ENCODE results near the gene IFITM2.

IFITM2 gene

DNA sequence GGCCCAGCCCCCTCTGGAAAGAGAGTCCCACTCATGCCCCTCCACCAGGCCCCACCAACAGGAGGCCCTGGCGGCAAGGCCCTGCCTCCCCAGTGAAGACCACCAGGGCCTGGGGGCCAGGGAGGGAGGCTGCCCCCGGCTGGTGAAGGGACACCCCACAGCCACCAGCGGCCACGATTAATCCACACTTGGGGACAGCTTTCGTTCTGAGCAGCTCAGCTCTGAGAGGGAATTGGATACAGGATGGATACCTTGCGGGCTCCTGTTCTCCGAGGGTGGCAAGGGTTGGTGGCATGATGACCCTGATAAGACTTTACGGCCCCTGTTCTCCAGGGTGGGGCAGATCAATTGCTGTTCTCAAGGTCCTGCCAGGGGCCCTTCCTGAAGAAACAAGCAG is 36.3 kb upstream of the IFITM2 start:
- DNase-seq (ENCODE audit: insufficient read length, low spot score) (no peak), FAIRE-seq (no peak)
- TF ChIP-seq POLR2AphosphoS5 (IDR thresholded peaks at IDR 0.05; ENCODE audit: low read depth, low read length) = no peak
- no peak for TF ChIP-seq PAX5 (IDR thresholded peaks at IDR 0.05; ENCODE audit: insufficient read depth, low read length, severe bottlenecking)
- no peak for TF ChIP-seq SPI1 (IDR thresholded peaks at IDR 0.05; ENCODE audit: low read depth, low read length)
- no peak for TF ChIP-seq POLR2A (IDR thresholded peaks at IDR 0.05; ENCODE audit: low read depth, low read length)
- TF ChIP-seq POU2F2 (IDR thresholded peaks at IDR 0.05; ENCODE audit: low read depth, low read length) = no peak
- no peak for TF ChIP-seq TAF1 (IDR thresholded peaks at IDR 0.05; ENCODE audit: low read depth, low read length)

DNA sequence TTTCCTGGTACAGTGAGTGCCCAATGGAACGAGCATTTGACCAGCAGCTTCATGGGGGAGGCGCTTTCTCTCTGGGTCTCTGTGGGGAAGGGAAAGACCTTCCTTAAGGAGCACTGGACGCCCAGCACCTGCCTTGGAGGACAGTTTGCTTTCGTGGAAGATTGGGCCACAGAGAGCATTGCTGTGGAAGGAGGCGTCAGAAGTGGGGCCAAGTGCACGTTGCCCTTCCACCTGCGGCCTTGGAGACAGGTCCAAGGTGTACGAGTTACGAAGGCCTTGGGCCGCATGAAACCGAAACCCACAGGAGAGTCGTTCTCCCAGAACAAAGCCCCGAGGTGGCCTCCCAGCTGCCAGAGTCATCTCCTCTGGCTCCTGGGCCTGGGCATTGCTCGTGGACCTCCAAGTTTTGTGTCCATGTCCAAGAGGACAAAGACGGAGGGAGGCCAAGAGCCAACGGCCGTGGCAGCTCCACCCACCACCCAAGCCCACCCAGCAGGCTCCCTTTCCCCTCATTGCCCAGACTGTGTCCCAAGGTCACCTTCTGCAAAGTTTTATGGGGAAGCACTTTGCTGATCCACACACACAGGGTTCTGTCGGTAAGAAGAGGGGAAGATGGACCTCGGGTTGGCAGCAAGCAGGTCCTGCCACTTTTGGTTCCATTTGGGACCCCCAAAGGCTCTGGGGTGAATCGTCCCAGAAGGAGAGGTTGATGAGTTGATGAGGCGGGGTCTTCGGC is 35.3 kb upstream of the IFITM2 start:
- FAIRE-seq (no peak), DNase-seq (ENCODE audit: insufficient read length, low spot score) (no peak)
- TF ChIP-seq TAF1 (IDR thresholded peaks at IDR 0.05; ENCODE audit: low read depth, low read length) (no peak), PAX5 (IDR thresholded peaks at IDR 0.05; ENCODE audit: insufficient read depth, low read length, severe bottlenecking) (no peak), POU2F2 (IDR thresholded peaks at IDR 0.05; ENCODE audit: low read depth, low read length) (no peak), POLR2AphosphoS5 (IDR thresholded peaks at IDR 0.05; ENCODE audit: low read depth, low read length) (no peak), POLR2A (IDR thresholded peaks at IDR 0.05; ENCODE audit: low read depth, low read length) (no peak), SPI1 (IDR thresholded peaks at IDR 0.05; ENCODE audit: low read depth, low read length) (no peak)

DNA sequence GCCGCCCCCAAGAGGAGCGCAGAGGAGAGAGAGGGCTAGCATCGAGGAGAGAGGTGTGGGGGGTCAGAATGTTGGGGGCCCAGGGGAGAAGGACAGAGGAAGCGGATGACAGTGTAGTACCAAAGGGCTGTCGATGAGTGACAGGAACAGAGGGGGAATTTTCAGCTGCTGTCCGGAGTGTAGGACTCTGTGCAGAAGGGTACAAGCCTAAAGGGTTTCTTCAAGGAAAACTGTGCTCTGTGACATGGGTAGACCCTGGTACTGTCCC is 34.8 kb upstream of the IFITM2 start:
- FAIRE-seq (no peak), DNase-seq (ENCODE audit: insufficient read length, low spot score) (no peak)
- TF ChIP-seq POLR2A (IDR thresholded peaks at IDR 0.05; ENCODE audit: low read depth, low read length) = no peak
- no peak for TF ChIP-seq SPI1 (IDR thresholded peaks at IDR 0.05; ENCODE audit: low read depth, low read length)
- no peak for TF ChIP-seq PAX5 (IDR thresholded peaks at IDR 0.05; ENCODE audit: insufficient read depth, low read length, severe bottlenecking)
- TF ChIP-seq POLR2AphosphoS5 (IDR thresholded peaks at IDR 0.05; ENCODE audit: low read depth, low read length) = no peak
- TF ChIP-seq POU2F2 (IDR thresholded peaks at IDR 0.05; ENCODE audit: low read depth, low read length) = no peak
- no peak for TF ChIP-seq TAF1 (IDR thresholded peaks at IDR 0.05; ENCODE audit: low read depth, low read length)

DNA sequence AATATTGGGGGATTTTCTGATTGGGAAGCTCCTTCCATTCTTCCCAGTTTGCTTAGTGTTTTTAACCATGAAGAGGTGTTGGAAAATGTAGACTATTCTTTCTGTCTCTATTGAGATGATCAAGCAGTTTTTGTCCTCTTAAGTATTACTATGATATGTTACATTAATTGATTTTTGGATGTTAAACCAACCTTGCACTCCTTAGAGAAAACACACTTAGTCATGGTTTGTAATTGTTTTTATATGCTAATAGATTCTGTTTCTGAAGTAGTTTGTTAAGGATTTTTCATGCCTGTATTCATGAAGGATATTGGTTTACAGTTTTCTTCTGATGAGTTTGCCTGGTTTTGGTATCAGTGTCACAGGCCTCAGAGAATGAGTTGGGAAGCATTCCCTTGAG is 31.4 kb upstream of the IFITM2 start:
- DNase-seq (ENCODE audit: insufficient read length, low spot score) (no peak), FAIRE-seq (no peak)
- TF ChIP-seq PAX5 (IDR thresholded peaks at IDR 0.05; ENCODE audit: insufficient read depth, low read length, severe bottlenecking) (no peak), POU2F2 (IDR thresholded peaks at IDR 0.05; ENCODE audit: low read depth, low read length) (no peak), SPI1 (IDR thresholded peaks at IDR 0.05; ENCODE audit: low read depth, low read length) (no peak), POLR2A (IDR thresholded peaks at IDR 0.05; ENCODE audit: low read depth, low read length) (no peak), POLR2AphosphoS5 (IDR thresholded peaks at IDR 0.05; ENCODE audit: low read depth, low read length) (no peak), TAF1 (IDR thresholded peaks at IDR 0.05; ENCODE audit: low read depth, low read length) (no peak)

DNA sequence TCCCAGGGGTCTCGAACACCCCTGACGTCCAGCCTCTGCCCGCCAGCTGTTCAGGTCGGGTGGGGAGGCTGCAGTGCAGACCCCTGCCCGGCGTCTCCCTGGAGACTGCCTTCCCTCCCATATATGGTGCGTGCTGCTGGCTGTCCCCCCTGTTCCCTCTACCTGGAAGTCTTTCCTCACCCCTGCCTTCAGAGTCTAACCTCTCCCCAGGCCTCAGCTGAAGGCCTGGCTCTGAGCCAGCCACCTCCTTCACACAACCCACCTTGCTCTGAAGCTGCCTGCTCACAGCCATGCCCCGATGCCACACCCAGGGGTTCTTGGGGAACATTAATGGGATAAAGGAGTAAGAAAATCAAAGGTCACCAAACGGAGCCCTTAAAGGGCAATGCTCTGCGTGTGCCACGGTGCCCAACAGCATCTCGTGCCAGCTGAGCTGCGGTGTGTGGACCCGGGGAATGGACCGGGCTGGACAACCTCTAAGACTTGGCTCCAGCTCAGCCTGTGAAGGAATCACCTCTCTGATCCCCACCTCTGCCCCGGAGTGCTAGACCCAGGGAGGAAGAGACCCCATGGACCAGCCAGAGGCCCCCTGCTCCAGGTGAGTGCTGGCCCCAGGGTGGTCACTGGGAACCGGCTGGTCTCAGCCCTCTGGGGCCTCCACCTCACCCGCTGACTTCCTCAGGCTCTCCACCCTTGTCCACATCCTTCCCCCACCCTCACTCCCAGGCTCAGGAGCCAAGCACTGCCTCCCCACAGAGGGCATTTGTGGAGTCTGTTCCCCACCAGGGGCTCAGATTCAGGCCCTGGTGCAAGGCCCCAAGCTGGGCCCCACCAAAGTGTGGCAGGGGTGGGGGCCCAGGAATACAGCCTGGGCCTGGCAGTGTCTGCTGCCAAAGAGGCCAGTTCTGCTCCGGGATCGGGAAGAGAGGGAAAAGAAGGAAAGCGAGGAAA is 29.3 kb upstream of the IFITM2 start, which contains the start of gene NLRP6:
Gene NLRP6, plus strand, starts transcription at position 407 of the 951 bp plus-strand sequence. Its CDS starts 163 bp downstream, at position 570.
- FAIRE-seq = no peak
- TF ChIP-seq SPI1 (IDR thresholded peaks at IDR 0.05; ENCODE audit: low read depth, low read length) (no peak), TAF1 (IDR thresholded peaks at IDR 0.05; ENCODE audit: low read depth, low read length) (no peak), POLR2A (IDR thresholded peaks at IDR 0.05; ENCODE audit: low read depth, low read length) (no peak), POLR2AphosphoS5 (IDR thresholded peaks at IDR 0.05; ENCODE audit: low read depth, low read length) (no peak), PAX5 (IDR thresholded peaks at IDR 0.05; ENCODE audit: insufficient read depth, low read length, severe bottlenecking) (no peak), POU2F2 (IDR thresholded peaks at IDR 0.05; ENCODE audit: low read depth, low read length) (no peak)
- peak; percentile 24 for DNase-seq (ENCODE audit: insufficient read length, low spot score)

DNA sequence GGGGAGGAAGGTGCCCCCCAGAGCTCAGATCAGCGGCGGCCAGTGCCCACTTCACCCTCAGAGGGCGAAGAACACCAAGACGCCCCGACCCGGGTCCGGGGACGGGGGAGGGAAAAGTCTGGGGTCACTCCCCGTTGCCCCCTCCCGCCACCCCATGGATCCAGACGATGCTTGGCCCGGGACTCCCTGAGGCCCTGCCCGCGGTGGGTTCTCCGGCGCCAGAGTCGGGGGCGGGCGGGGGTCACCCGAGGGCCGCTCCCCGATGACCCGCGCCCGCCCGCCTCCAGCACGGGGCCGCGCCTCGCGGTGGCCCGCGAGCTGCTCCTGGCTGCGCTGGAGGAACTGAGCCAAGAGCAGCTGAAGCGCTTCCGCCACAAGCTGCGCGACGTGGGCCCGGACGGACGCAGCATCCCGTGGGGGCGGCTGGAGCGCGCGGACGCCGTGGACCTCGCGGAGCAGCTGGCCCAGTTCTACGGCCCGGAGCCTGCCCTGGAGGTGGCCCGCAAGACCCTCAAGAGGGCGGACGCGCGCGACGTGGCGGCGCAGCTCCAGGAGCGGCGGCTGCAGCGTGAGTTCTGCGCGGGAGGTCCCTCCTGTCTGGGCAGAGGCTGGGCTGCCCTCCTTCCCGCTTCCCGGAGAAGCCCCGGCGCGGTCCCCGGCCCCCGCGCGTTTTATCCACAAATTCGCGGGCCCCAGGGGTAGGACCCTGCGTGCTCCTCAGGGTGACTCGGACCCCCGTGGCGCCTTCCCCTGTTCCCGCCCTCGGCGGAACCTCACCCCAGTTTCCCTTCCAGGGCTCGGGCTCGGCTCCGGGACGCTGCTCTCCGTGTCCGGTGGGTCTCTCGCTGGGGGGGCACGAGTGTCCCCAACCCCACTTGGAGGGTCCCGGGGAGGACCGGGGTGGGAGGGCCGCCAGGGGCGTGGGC is 28.3 kb upstream of the IFITM2 start:
- DNase-seq (ENCODE audit: insufficient read length, low spot score) = peak; percentile 29
- no peak for FAIRE-seq
- TF ChIP-seq POLR2A (IDR thresholded peaks at IDR 0.05; ENCODE audit: low read depth, low read length) (no peak), TAF1 (IDR thresholded peaks at IDR 0.05; ENCODE audit: low read depth, low read length) (no peak), PAX5 (IDR thresholded peaks at IDR 0.05; ENCODE audit: insufficient read depth, low read length, severe bottlenecking) (no peak), SPI1 (IDR thresholded peaks at IDR 0.05; ENCODE audit: low read depth, low read length) (no peak), POU2F2 (IDR thresholded peaks at IDR 0.05; ENCODE audit: low read depth, low read length) (no peak), POLR2AphosphoS5 (IDR thresholded peaks at IDR 0.05; ENCODE audit: low read depth, low read length) (no peak)

DNA sequence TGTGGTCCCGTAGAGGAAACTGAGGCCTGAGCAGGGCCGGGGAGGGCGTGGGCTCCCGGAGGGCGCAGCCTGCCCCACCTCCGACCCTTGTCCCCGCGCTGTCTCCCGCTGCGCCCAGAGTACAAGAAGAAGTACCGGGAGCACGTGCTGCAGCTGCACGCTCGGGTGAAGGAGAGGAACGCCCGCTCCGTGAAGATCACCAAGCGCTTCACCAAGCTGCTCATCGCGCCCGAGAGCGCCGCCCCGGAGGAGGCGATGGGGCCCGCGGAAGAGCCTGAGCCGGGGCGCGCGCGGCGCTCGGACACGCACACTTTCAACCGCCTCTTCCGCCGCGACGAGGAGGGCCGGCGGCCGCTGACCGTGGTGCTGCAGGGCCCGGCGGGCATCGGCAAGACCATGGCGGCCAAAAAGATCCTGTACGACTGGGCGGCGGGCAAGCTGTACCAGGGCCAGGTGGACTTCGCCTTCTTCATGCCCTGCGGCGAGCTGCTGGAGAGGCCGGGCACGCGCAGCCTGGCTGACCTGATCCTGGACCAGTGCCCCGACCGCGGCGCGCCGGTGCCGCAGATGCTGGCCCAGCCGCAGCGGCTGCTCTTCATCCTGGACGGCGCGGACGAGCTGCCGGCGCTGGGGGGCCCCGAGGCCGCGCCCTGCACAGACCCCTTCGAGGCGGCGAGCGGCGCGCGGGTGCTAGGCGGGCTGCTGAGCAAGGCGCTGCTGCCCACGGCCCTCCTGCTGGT is 27.5 kb upstream of the IFITM2 start:
- FAIRE-seq (peak; percentile 73), DNase-seq (ENCODE audit: insufficient read length, low spot score) (peak; percentile 61)
- TF ChIP-seq TAF1 (IDR thresholded peaks at IDR 0.05; ENCODE audit: low read depth, low read length) (no peak), SPI1 (IDR thresholded peaks at IDR 0.05; ENCODE audit: low read depth, low read length) (no peak), POLR2AphosphoS5 (IDR thresholded peaks at IDR 0.05; ENCODE audit: low read depth, low read length) (no peak), POU2F2 (IDR thresholded peaks at IDR 0.05; ENCODE audit: low read depth, low read length) (no peak), POLR2A (IDR thresholded peaks at IDR 0.05; ENCODE audit: low read depth, low read length) (no peak), PAX5 (IDR thresholded peaks at IDR 0.05; ENCODE audit: insufficient read depth, low read length, severe bottlenecking) (no peak)

All from GM12891 (cell line).